Spinal cord (tissue), 10 donors: ENCODE results near the gene TIPIN. TPM values are rescaled to one million over a fixed set of nuclear protein-coding genes. Genes with fewer than 3 reads are reported as not detected.
"Not testable (repeated sequence)": the region's sequence is repeated elsewhere in the genome, so short reads cannot be mapped to it uniquely, and the experiment has no call there.

Experiments
- DNase-seq, 6 donors: peaks; one replicate each; pipeline versions ENCODE4 v3.0.0 to v3.0.0-alpha.2; 2013 to 2015; ENCODE audit warnings: low spot score in 6 of 6, low read depth in 4 of 6
- H3K27ac ChIP-seq: one replicate; pipeline ENCODE4 v1.5.1; 2013; ENCODE audit warnings: low read depth, low read length, control low read depth
- H3K27me3 ChIP-seq: one replicate; pipeline ENCODE4 v1.6.1; 2013; ENCODE audit warnings: low read length; ENCODE audit not compliant: control insufficient read depth, insufficient read depth
- H3K36me3 ChIP-seq: one replicate; pipeline ENCODE4 v1.6.1; 2013; ENCODE audit warnings: low read length; ENCODE audit not compliant: control insufficient read depth, insufficient read depth
- H3K4me1 ChIP-seq: one replicate; pipeline ENCODE4 v1.6.1; 2013; ENCODE audit warnings: low read length; ENCODE audit not compliant: control insufficient read depth, insufficient read depth
- H3K4me3 ChIP-seq: one replicate; pipeline ENCODE4 v1.5.1; 2013; ENCODE audit warnings: low read depth, low read length, control low read depth
- H3K9me3 ChIP-seq: one replicate; pipeline ENCODE4 v1.6.1; 2013; ENCODE audit warnings: low read length; ENCODE audit not compliant: control insufficient read depth, insufficient read depth
- WGBS: methylation state at CpG from one replicate; pipeline ENCODE4 v1.1.5; 2013; ENCODE audit warnings: missing lambda C conversion rate; ENCODE audit not compliant: insufficient coverage; 5-methylcytosine and 5-hydroxymethylcytosine counted together
- polyA plus RNA-seq, 2 donors: library from polyadenylated mRNA; unstranded; fragments of 120-200 nt; gene quantifications; one replicate each; pipeline ENCODE4 v1.2.1, GENCODE V29; 2013; ENCODE audit not compliant: insufficient read length in 2 of 2
- total RNA-seq, 2 donors: library from RNA; depleted of rRNA in 1 of 2; stranded (reverse); fragments of 120-200 nt in 1 of 2; fragments of >200 nt in 1 of 2; gene quantifications; one replicate each; pipeline versions ENCODE4 v1.2.3 to v1.2.4, GENCODE V29; 2013 to 2014
- donor health status: healthy.

TIPIN gene
- total and polyA plus RNA-seq, 4 donors, result 10.7 to 17.7 (median 12.8) TPM

- peak overlapping the region; percentile 87 for H3K4me3 ChIP-seq
- H3K27ac ChIP-seq, result peak overlapping the region; percentile 89
- peak in 5 of 6 donors; percentile 11 to 76 (median 23) for DNase-seq
- peaks cover 20% of the 10 kb centered on the region for H3K4me1 ChIP-seq
- no peaks in the 10 kb centered on the region for H3K9me3 ChIP-seq
- no peaks in the 10 kb centered on the region for H3K36me3 ChIP-seq
- under 1% methylated on average over 60 of the region's 62 CpGs for WGBS
- no peaks in the 10 kb centered on the region for H3K27me3 ChIP-seq
Measured at GRCh38 chr15:66387163-66388042, 30.9 kb upstream of the TIPIN start.

GRCh38 chr15:66386204-66387123, 30.0 kb upstream of the TIPIN start, which contains the start of gene MAP2K1:
Gene MAP2K1 (plus strand): TSS chr15:66386912. CDS start chr15:66387348, 436 bp downstream.
- H3K27ac ChIP-seq, result peak within 1 kb of the TSS; percentile 89
- H3K27me3 ChIP-seq, result no peaks in the 10 kb centered on the region
- H3K9me3 ChIP-seq, result no peaks in the 10 kb centered on the region
- H3K4me1 ChIP-seq, result peaks cover 20% of the 10 kb centered on the region
- 4% methylated on average over 59 of the region's 69 CpGs for WGBS
- peak within 1 kb of the TSS; percentile 87 for H3K4me3 ChIP-seq
- H3K36me3 ChIP-seq, result no peaks in the 10 kb centered on the region
- peak; percentile 89 to 99 (median 97) for DNase-seq

- no CpG with 5 or more reads among the region's 2 CpGs for WGBS
- not testable (repeated sequence) for H3K9me3 ChIP-seq, H3K36me3 ChIP-seq, DNase-seq, H3K4me3 ChIP-seq, H3K27ac ChIP-seq, H3K4me1 ChIP-seq, H3K27me3 ChIP-seq
Measured at GRCh38 chr15:66381376-66381775, 24.9 kb upstream of the TIPIN start.

GRCh38 chr15:66378814-66379430, 22.4 kb upstream of the TIPIN start:
- WGBS, result 100% methylated on average over 3 of the region's 7 CpGs
- Histone ChIP-seq H3K27ac (no peak overlapping the region), H3K36me3 (no peaks in the 10 kb centered on the region), H3K27me3 (no peaks in the 10 kb centered on the region), H3K4me1 (no peaks in the 10 kb centered on the region), H3K9me3 (peaks cover 3% of the 10 kb centered on the region), H3K4me3 (no peak overlapping the region)
- DNase-seq, result no peak

GRCh38 chr15:66374179-66374578, 17.7 kb upstream of the TIPIN start:
- Histone ChIP-seq H3K4me1 (no peaks in the 10 kb centered on the region), H3K27ac (no peak overlapping the region), H3K27me3 (no peaks in the 10 kb centered on the region), H3K36me3 (no peaks in the 10 kb centered on the region), H3K9me3 (peaks cover 3% of the 10 kb centered on the region), H3K4me3 (no peak overlapping the region)
- WGBS, result no CpG with 5 or more reads among the region's 4 CpGs
- no peak for DNase-seq

- WGBS, result 64% methylated on average over 3 of the region's 12 CpGs
- DNase-seq, result peak in 1 of 6 donors; percentile 7
- Histone ChIP-seq H3K27ac (peak overlapping the region; percentile 73), H3K4me1 (no peaks in the 10 kb centered on the region), H3K9me3 (peaks cover 3% of the 10 kb centered on the region), H3K27me3 (no peaks in the 10 kb centered on the region), H3K4me3 (no peak overlapping the region), H3K36me3 (no peaks in the 10 kb centered on the region)
Measured at GRCh38 chr15:66369773-66370651, 13.5 kb upstream of the TIPIN start.

GRCh38 chr15:66364944-66365528, 8.6 kb upstream of the TIPIN start:
- no peaks in the 10 kb centered on the region for H3K27me3 ChIP-seq
- H3K27ac ChIP-seq, result no peak overlapping the region
- H3K9me3 ChIP-seq, result no peaks in the 10 kb centered on the region
- H3K36me3 ChIP-seq, result no peaks in the 10 kb centered on the region
- H3K4me1 ChIP-seq, result no peaks in the 10 kb centered on the region
- DNase-seq, result no peak
- no peak overlapping the region for H3K4me3 ChIP-seq
- 60% methylated on average over 1 of the region's 3 CpGs for WGBS

- 100% methylated on average over 1 of the region's 1 CpG for WGBS
Measured at GRCh38 chr15:66362776-66363175, 6.3 kb upstream of the TIPIN start.

More at GRCh38 chr15:66362776-66363175, 6.3 kb upstream of the TIPIN start:
- Histone ChIP-seq H3K36me3 (no peaks in the 10 kb centered on the region), H3K27me3 (no peaks in the 10 kb centered on the region), H3K27ac (no peak overlapping the region), H3K9me3 (no peaks in the 10 kb centered on the region), H3K4me3 (no peak overlapping the region), H3K4me1 (no peaks in the 10 kb centered on the region)
- DNase-seq, result no peak
